Measurements from ENCODE around the gene RECK.

DNA sequence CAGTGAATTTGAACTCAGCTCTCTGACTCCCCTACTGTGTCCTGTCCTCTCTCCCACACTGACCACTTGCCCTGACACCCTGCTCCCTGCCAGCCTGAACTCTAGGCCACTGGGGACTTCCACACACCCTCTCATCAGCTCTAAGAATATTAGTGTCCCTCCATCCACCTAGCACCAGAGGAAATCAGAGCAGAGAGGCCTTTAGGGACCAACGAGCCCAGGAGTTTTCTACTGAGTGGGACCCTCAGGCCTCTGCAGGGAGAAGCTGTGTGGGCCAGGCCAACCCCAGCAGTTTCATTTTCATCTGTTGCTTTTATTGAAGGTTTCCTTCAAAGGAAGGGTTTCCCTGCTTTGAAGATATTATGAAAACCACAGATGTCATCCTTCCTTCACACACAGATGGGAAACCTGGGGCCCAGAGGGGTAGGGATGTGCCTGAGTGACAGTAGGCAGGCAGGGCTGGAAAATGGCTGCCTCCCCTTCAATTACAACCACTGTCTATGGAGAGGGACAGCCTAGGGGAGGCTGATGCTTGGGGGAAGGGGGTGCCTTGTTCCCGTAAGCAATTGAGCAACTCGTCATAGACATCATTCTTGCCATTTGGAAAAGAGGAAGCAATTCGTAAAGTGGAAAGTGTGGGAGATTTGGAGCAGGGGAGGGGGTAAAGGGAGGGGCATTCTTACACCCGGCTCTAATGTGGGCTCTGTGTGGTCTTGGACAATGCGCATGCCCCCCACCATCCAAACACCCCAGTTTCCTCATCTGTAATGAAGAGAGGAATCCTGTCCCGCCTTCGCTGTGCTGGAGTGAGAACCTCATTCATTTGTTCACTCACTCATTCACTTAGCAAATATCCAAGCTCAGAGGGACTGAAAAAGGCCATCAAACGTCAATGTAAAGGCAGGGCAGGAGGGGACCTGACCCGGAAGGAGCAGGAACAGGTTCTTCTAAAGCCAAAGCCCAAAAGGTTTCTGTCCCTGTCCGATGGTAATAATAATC lies 103.7 kb downstream of the RECK start:
- TF ChIP-seq, protein P1, sequence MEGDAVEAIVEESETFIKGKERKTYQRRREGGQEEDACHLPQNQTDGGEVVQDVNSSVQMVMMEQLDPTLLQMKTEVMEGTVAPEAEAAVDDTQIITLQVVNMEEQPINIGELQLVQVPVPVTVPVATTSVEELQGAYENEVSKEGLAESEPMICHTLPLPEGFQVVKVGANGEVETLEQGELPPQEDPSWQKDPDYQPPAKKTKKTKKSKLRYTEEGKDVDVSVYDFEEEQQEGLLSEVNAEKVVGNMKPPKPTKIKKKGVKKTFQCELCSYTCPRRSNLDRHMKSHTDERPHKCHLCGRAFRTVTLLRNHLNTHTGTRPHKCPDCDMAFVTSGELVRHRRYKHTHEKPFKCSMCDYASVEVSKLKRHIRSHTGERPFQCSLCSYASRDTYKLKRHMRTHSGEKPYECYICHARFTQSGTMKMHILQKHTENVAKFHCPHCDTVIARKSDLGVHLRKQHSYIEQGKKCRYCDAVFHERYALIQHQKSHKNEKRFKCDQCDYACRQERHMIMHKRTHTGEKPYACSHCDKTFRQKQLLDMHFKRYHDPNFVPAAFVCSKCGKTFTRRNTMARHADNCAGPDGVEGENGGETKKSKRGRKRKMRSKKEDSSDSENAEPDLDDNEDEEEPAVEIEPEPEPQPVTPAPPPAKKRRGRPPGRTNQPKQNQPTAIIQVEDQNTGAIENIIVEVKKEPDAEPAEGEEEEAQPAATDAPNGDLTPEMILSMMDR (IDR thresholded peaks at IDR 0.05) = no peak
- TF ChIP-seq EP300 (IDR thresholded peaks at IDR 0.05) = peak in 1 of 2 donors; percentile 30

All from tibial nerve (tissue), 4 donors.